Measurements from ENCODE around the gene BPHL.

DNA sequence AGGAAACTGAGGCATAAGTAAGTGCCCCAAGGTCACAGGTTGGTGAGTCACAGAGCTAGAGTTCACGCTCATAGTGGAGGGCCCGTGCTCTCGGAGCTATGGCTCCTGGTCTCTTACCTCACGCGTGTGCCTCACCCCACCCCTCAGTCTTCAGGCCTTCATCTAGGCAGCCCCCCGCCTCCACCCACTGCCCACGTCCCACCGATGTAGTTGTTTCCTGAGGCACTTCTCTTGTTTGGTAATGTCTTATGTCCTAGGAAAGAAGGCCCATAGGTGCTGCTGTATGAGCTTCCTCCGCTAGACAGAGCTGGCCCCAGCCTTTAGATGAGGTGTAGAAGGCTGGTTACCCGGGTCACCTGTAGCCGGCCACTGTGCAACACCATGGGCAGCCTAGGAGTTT lies 45.1 kb upstream of the BPHL start:
- TF ChIP-seq, protein P1, sequence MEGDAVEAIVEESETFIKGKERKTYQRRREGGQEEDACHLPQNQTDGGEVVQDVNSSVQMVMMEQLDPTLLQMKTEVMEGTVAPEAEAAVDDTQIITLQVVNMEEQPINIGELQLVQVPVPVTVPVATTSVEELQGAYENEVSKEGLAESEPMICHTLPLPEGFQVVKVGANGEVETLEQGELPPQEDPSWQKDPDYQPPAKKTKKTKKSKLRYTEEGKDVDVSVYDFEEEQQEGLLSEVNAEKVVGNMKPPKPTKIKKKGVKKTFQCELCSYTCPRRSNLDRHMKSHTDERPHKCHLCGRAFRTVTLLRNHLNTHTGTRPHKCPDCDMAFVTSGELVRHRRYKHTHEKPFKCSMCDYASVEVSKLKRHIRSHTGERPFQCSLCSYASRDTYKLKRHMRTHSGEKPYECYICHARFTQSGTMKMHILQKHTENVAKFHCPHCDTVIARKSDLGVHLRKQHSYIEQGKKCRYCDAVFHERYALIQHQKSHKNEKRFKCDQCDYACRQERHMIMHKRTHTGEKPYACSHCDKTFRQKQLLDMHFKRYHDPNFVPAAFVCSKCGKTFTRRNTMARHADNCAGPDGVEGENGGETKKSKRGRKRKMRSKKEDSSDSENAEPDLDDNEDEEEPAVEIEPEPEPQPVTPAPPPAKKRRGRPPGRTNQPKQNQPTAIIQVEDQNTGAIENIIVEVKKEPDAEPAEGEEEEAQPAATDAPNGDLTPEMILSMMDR (IDR thresholded peaks at IDR 0.05): no peak
- no peak for TF ChIP-seq ZFX (IDR thresholded peaks at IDR 0.05; ENCODE audit: borderline replicate concordance)

All from 22Rv1 (cell line).